GM21390 (cell line): Measurements from ENCODE around the gene FHOD3.
A peak's percentile ranks its signal among the peaks of the same experiment; 100 is the strongest.

Source experiments
- ATAC-seq: cut with Tn5 transposase; IDR thresholded peaks from one replicate; pipeline ENCODE4 v1.9.1; 2021; ENCODE audit not compliant: unreplicated experiment

Gene FHOD3

DNA sequence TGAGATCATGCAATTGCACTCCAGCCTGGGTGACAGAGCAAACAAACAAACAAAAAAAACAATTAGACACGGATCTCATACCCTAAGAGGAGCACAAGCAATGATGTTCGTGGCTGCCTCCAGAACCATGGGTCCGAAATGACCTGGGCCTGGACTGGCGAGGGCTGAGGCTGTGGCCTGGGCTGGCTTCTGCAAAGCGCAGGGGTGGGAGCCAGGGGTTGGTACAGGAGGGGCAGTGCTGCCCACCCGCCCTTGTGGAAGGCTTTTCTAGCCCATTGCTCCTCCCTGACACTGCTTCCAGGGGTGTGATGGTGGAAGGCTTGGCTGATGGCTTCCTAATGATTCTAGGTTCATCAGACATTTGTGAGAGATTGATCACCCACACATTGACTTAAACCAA lies 167.8 kb downstream of the FHOD3 start:
- no peak for ATAC-seq

DNA sequence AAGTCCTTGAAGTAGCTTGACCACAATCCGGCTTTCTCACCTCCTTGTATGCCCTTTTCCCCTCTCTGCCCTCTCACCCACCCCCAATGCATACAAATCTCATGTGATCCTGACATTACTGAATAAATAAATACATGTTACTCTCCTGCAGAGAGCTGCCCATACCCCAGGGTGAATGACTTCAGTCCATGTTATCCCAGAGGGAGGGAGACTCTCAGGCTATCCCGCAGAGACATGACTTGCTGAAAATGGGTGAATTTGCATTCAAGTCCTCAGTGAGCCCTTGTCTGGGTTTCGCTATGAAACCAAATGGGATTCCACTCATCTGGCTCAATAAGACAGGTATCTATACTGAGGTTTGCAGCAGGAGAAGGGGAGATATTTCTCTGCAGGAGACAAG lies 168.5 kb downstream of the FHOD3 start:
- no peak for ATAC-seq

- no peak for ATAC-seq
Measured at GRCh38 chr18:36467614-36468013, 170.1 kb downstream of the FHOD3 start.

DNA sequence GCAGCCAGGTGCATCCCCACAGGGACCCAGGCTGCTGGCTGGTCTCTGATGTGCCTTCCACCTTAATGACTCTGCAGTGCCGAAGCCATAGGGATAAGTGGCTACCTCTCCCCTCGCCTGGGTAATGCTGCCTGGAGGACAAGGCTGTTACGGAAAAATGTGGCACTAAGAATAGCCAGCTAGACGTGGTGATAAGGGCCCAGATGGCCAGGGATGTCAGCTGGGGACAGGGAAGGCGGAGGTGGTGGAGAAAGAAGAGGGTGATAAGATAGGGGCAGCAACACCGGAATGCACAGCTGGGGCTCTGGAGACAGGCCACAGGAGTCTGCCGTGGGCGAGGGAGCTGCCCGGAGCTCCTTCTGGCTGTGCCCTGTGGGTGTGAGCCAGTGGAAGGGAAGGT lies 170.6 kb downstream of the FHOD3 start:
- ATAC-seq = no peak

DNA sequence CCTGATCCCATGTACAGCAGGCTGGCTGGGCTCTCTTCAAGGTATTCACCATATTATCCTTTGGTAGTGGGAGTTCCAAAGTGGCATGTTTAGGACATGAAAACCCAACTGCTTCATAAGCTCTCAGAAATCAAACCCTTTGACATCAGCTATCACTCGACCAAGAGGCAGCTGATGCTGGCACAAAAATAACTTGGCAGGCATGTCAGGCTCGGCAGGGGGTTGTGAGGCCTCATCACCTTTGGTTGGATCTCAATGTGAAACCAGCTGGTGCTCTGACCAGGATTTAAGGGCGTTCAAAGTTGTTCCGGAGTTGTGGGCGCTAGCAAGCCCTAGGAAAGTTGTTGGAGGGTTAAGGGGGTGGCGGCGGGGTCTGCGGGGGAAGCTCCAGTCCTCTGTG lies 171.9 kb downstream of the FHOD3 start:
- ATAC-seq = no peak

GRCh38 chr18:36470896-36471295 lies 173.4 kb downstream of the FHOD3 start:
- ATAC-seq = no peak

DNA sequence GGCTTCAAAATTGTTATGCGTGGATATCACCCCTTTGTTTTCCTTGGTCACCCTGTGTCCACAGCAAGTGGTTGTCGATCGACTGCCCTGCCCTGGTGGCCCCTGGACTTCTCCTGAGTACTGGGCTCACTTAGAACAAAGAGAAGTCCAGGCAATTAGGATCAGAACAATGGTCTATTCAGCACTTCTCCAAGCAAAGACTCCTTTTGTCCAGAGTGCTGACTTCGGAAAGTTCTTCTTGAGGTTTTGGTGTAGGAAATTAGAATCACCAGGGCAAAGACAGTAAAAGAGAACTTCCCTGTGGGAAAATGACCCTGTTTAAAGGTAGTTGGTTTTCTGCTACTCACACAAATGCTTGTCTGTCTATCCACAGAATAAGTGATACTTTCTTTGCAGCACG lies 173.9 kb downstream of the FHOD3 start:
- ATAC-seq = no peak

DNA sequence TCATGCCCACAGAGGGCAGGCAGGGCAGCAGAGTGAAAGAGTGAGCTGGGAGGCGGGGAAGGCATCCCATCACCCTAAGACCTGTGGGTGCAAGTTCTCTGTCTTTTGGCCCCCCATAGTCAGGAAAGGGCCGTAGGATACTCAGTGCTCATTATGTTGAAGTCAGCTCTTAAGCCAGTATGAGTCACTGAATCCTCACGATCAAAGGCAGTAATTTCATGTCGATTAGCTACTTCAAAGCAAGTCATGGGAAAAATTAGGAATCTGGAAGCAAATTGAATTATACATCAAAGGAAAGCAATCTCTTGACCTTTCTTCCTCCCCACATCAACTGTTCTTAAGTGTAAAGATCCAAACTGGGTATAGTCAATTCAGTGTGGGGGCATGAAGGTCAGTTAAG lies 178.9 kb downstream of the FHOD3 start:
- ATAC-seq = no peak

DNA sequence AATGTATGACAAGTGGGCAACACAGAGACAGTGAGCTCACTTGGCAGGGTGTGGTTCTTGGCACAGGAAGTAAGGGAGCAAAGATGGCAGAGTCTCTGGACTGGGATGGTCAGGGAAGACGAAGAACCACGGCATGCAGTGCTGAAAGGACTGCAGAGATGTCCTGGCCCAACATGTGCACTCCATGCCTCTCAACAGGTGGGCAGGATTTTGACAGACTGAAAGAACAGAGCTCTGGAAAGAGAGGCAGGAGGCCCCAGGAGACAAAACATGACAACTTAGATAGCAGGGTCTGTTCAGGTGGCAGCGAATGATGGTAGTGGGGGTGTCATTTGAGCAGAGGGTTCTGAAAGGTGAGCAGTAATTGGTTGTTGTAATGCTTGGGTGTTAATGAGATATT lies 180.3 kb downstream of the FHOD3 start:
- ATAC-seq = no peak

GRCh38 chr18:36481201-36481657 lies 183.7 kb downstream of the FHOD3 start:
- ATAC-seq = no peak

DNA sequence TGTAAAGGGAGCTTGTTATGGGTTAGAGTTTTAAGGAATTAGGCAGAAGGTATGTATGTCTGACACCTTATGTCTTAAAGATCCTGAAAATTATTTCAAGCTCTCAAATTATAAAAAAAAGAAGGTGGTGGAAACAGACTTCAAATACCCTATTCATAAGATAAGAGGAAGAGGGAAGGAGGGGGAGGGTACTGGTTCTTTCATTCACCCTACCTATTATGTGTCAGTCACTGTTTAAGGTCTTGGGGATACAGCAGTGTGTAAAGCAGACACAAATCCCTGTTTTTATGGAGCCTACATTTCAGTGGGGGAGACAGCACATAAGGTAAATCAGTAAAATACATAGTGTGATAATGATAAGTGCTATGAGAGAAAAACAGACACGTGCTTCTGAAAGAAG lies 184.4 kb downstream of the FHOD3 start:
- ATAC-seq = no peak

DNA sequence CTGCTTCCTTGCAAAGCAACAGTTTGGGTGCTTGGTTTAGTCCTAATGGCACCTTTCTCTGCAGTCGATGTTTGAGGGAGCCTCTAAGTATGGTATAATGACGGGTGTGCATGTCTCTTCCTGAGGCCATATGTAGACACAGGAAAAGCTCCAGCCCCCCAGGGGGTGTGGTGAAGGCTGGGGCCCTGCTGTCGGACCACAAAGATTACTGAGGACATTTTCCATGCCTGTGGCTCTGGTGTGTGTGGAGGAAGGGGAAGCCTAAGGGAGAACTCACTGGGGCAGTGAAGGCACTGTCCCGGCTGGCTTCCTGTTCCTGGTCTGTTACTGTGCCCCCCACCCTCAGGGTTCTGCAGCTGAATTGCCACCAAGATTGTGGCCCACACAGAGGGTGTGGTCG lies 187.1 kb downstream of the FHOD3 start:
- no peak for ATAC-seq

DNA sequence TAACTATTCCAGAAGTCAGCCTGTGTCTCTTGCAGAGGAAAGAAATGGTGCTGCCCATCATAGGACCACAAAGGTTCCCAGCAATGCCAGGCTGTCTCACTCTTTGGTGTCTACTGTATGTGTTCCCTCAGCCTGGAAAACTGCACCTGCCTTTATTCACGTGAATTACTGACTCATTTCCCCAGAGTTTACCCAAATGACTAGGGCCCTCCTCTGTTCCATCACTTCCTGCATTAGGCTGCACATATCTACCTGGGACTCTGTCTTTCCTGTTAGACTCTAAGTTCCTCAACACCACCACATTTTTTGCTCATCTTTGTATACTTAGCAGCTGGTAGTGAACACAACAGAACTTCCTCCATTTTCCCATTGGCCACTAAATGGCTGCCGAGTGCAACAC lies 188.3 kb downstream of the FHOD3 start:
- ATAC-seq = no peak

GRCh38 chr18:36488131-36488530 lies 190.6 kb downstream of the FHOD3 start:
- no peak for ATAC-seq

- ATAC-seq = no peak
Measured at GRCh38 chr18:36490897-36491296, 193.4 kb downstream of the FHOD3 start.

- no peak for ATAC-seq
Measured at GRCh38 chr18:36492604-36493329, 195.3 kb downstream of the FHOD3 start.

- ATAC-seq = no peak
Measured at GRCh38 chr18:36493349-36494159, 196.0 kb downstream of the FHOD3 start.

DNA sequence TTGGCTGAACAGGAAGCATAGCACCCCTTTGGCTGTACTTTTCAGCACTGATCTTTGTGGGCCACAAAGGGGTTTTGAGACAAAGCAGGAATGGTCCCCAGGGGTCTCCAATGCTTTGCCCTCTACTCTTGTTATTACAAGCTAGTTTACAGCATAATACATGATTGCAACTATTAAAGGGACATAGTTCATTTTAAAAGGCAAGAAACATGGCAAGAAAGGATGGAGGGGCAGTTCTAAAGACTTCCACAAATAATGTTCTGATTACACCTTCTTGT lies 196.6 kb downstream of the FHOD3 start:
- ATAC-seq = no peak

- ATAC-seq = no peak
Measured at GRCh38 chr18:36496022-36496421, 198.5 kb downstream of the FHOD3 start.

- peak; percentile 85 for ATAC-seq
Measured at GRCh38 chr18:36499938-36500337, 202.4 kb downstream of the FHOD3 start.

GRCh38 chr18:36501100-36501499 lies 203.6 kb downstream of the FHOD3 start:
- no peak for ATAC-seq

GRCh38 chr18:36503477-36503876 lies 206.0 kb downstream of the FHOD3 start:
- ATAC-seq = no peak

GRCh38 chr18:36504928-36505327 lies 207.4 kb downstream of the FHOD3 start:
- no peak for ATAC-seq
